Measurements from ENCODE around the gene CALD1.
A peak's percentile ranks its signal among the peaks of the same experiment; 100 is the strongest.

Gene CALD1

GRCh38 chr7:134887523-134887922 lies 108.1 kb downstream of the CALD1 start:
- Histone ChIP-seq H3K27me3 (ENCODE audit: control insufficient read depth in 1 of 2, insufficient read depth in 2 of 2, low read length in 2 of 2) (peaks cover 0 to 9% of the 10 kb centered on the region in 2 donors), H3K4me3 (ENCODE audit: low read depth in 1 of 2, low read length in 2 of 2) (no peak overlapping the region), H3K27ac (ENCODE audit: low read depth, low read length) (no peak overlapping the region), H3K9ac (ENCODE audit: low read depth in 1 of 2, low read length in 2 of 2) (no peak overlapping the region), H3K4me1 (ENCODE audit: control insufficient read depth in 1 of 2, insufficient read depth in 2 of 2, low read length in 2 of 2) (peaks cover 2 to 21% of the 10 kb centered on the region in 2 donors), H3K36me3 (ENCODE audit: control insufficient read depth in 1 of 2, insufficient read depth in 2 of 2, low read length in 2 of 2) (no peaks in the 10 kb centered on the region), H3K9me3 (ENCODE audit: control insufficient read depth in 1 of 2, low read length in 2 of 2) (no peaks in the 10 kb centered on the region)

- no peak overlapping the region for H3K9ac ChIP-seq (ENCODE audit: low read depth in 1 of 2, low read length in 2 of 2)
- peaks cover 0 to 9% of the 10 kb centered on the region in 2 donors for H3K27me3 ChIP-seq (ENCODE audit: control insufficient read depth in 1 of 2, insufficient read depth in 2 of 2, low read length in 2 of 2)
- peaks cover 2 to 21% of the 10 kb centered on the region in 2 donors for H3K4me1 ChIP-seq (ENCODE audit: control insufficient read depth in 1 of 2, insufficient read depth in 2 of 2, low read length in 2 of 2)
- H3K36me3 ChIP-seq (ENCODE audit: control insufficient read depth in 1 of 2, insufficient read depth in 2 of 2, low read length in 2 of 2): no peaks in the 10 kb centered on the region
- H3K9me3 ChIP-seq (ENCODE audit: control insufficient read depth in 1 of 2, low read length in 2 of 2): no peaks in the 10 kb centered on the region
- no peak overlapping the region for H3K4me3 ChIP-seq (ENCODE audit: low read depth in 1 of 2, low read length in 2 of 2)
- H3K27ac ChIP-seq (ENCODE audit: low read depth, low read length): no peak overlapping the region
These were observed 108.8 kb downstream of the CALD1 start for GRCh38 chr7:134888141-134888740.

GRCh38 chr7:134890246-134891240 lies 111.1 kb downstream of the CALD1 start:
- Histone ChIP-seq H3K9ac (ENCODE audit: low read depth in 1 of 2, low read length in 2 of 2) (no peak overlapping the region), H3K36me3 (ENCODE audit: control insufficient read depth in 1 of 2, insufficient read depth in 2 of 2, low read length in 2 of 2) (no peaks in the 10 kb centered on the region), H3K27ac (ENCODE audit: low read depth, low read length) (no peak overlapping the region), H3K4me3 (ENCODE audit: low read depth in 1 of 2, low read length in 2 of 2) (peak overlapping the region in 1 of 2 donors; percentile 34), H3K4me1 (ENCODE audit: control insufficient read depth in 1 of 2, insufficient read depth in 2 of 2, low read length in 2 of 2) (peaks cover 2 to 21% of the 10 kb centered on the region in 2 donors), H3K27me3 (ENCODE audit: control insufficient read depth in 1 of 2, insufficient read depth in 2 of 2, low read length in 2 of 2) (peaks cover 0 to 9% of the 10 kb centered on the region in 2 donors), H3K9me3 (ENCODE audit: control insufficient read depth in 1 of 2, low read length in 2 of 2) (peaks cover 0 to 1% of the 10 kb centered on the region in 2 donors)

GRCh38 chr7:134891262-134891695 lies 111.8 kb downstream of the CALD1 start:
- Histone ChIP-seq H3K4me1 (ENCODE audit: control insufficient read depth in 1 of 2, insufficient read depth in 2 of 2, low read length in 2 of 2) (peaks cover 2 to 18% of the 10 kb centered on the region in 2 donors), H3K9me3 (ENCODE audit: control insufficient read depth in 1 of 2, low read length in 2 of 2) (peaks cover 6 to 7% of the 10 kb centered on the region in 2 donors), H3K27me3 (ENCODE audit: control insufficient read depth in 1 of 2, insufficient read depth in 2 of 2, low read length in 2 of 2) (peaks cover 0 to 9% of the 10 kb centered on the region in 2 donors), H3K9ac (ENCODE audit: low read depth in 1 of 2, low read length in 2 of 2) (no peak overlapping the region), H3K4me3 (ENCODE audit: low read depth in 1 of 2, low read length in 2 of 2) (peak overlapping the region; percentile 34 to 37), H3K27ac (ENCODE audit: low read depth, low read length) (peak overlapping the region; percentile 67), H3K36me3 (ENCODE audit: control insufficient read depth in 1 of 2, insufficient read depth in 2 of 2, low read length in 2 of 2) (no peaks in the 10 kb centered on the region)

- H3K4me1 ChIP-seq (ENCODE audit: control insufficient read depth in 1 of 2, insufficient read depth in 2 of 2, low read length in 2 of 2): peaks cover 2 to 11% of the 10 kb centered on the region in 2 donors
- H3K4me3 ChIP-seq (ENCODE audit: low read depth in 1 of 2, low read length in 2 of 2): peak overlapping the region; percentile 34 to 37
- H3K27ac ChIP-seq (ENCODE audit: low read depth, low read length): peak overlapping the region; percentile 67
- H3K9me3 ChIP-seq (ENCODE audit: control insufficient read depth in 1 of 2, low read length in 2 of 2): peaks cover 7 to 9% of the 10 kb centered on the region in 2 donors
- H3K36me3 ChIP-seq (ENCODE audit: control insufficient read depth in 1 of 2, insufficient read depth in 2 of 2, low read length in 2 of 2): no peaks in the 10 kb centered on the region
- H3K27me3 ChIP-seq (ENCODE audit: control insufficient read depth in 1 of 2, insufficient read depth in 2 of 2, low read length in 2 of 2): peaks cover 0 to 9% of the 10 kb centered on the region in 2 donors
- H3K9ac ChIP-seq (ENCODE audit: low read depth in 1 of 2, low read length in 2 of 2): peak overlapping the region in 1 of 2 donors; percentile 33
These were observed 112.6 kb downstream of the CALD1 start for GRCh38 chr7:134891696-134892678.

- Histone ChIP-seq H3K9ac (ENCODE audit: low read depth in 1 of 2, low read length in 2 of 2) (peak overlapping the region in 1 of 2 donors; percentile 39), H3K9me3 (ENCODE audit: control insufficient read depth in 1 of 2, low read length in 2 of 2) (peaks cover 7 to 9% of the 10 kb centered on the region in 2 donors), H3K27ac (ENCODE audit: low read depth, low read length) (no peak overlapping the region), H3K36me3 (ENCODE audit: control insufficient read depth in 1 of 2, insufficient read depth in 2 of 2, low read length in 2 of 2) (no peaks in the 10 kb centered on the region), H3K4me1 (ENCODE audit: control insufficient read depth in 1 of 2, insufficient read depth in 2 of 2, low read length in 2 of 2) (peaks cover 0 to 10% of the 10 kb centered on the region in 2 donors), H3K4me3 (ENCODE audit: low read depth in 1 of 2, low read length in 2 of 2) (peak overlapping the region; percentile 37 to 43), H3K27me3 (ENCODE audit: control insufficient read depth in 1 of 2, insufficient read depth in 2 of 2, low read length in 2 of 2) (peaks cover 0 to 9% of the 10 kb centered on the region in 2 donors)
These were observed 113.5 kb downstream of the CALD1 start for GRCh38 chr7:134892963-134893362.

GRCh38 chr7:134893920-134894319 lies 114.5 kb downstream of the CALD1 start:
- H3K27ac ChIP-seq (ENCODE audit: low read depth, low read length): no peak overlapping the region
- no peak overlapping the region for H3K4me3 ChIP-seq (ENCODE audit: low read depth in 1 of 2, low read length in 2 of 2)
- peaks cover 0 to 10% of the 10 kb centered on the region in 2 donors for H3K4me1 ChIP-seq (ENCODE audit: control insufficient read depth in 1 of 2, insufficient read depth in 2 of 2, low read length in 2 of 2)
- no peaks in the 10 kb centered on the region for H3K36me3 ChIP-seq (ENCODE audit: control insufficient read depth in 1 of 2, insufficient read depth in 2 of 2, low read length in 2 of 2)
- no peak overlapping the region for H3K9ac ChIP-seq (ENCODE audit: low read depth in 1 of 2, low read length in 2 of 2)
- H3K27me3 ChIP-seq (ENCODE audit: control insufficient read depth in 1 of 2, insufficient read depth in 2 of 2, low read length in 2 of 2): peaks cover 0 to 9% of the 10 kb centered on the region in 2 donors
- peaks cover 7 to 9% of the 10 kb centered on the region in 2 donors for H3K9me3 ChIP-seq (ENCODE audit: control insufficient read depth in 1 of 2, low read length in 2 of 2)

- Histone ChIP-seq H3K4me3 (ENCODE audit: low read depth in 1 of 2, low read length in 2 of 2) (no peak overlapping the region), H3K36me3 (ENCODE audit: control insufficient read depth in 1 of 2, insufficient read depth in 2 of 2, low read length in 2 of 2) (no peaks in the 10 kb centered on the region), H3K27ac (ENCODE audit: low read depth, low read length) (no peak overlapping the region), H3K9ac (ENCODE audit: low read depth in 1 of 2, low read length in 2 of 2) (no peak overlapping the region), H3K27me3 (ENCODE audit: control insufficient read depth in 1 of 2, insufficient read depth in 2 of 2, low read length in 2 of 2) (peaks cover 0 to 9% of the 10 kb centered on the region in 2 donors), H3K4me1 (ENCODE audit: control insufficient read depth in 1 of 2, insufficient read depth in 2 of 2, low read length in 2 of 2) (peaks cover 0 to 10% of the 10 kb centered on the region in 2 donors), H3K9me3 (ENCODE audit: control insufficient read depth in 1 of 2, low read length in 2 of 2) (peaks cover 7 to 9% of the 10 kb centered on the region in 2 donors)
These were observed 115.5 kb downstream of the CALD1 start for GRCh38 chr7:134894928-134895327.

GRCh38 chr7:134896073-134896472 lies 116.6 kb downstream of the CALD1 start:
- Histone ChIP-seq H3K9me3 (ENCODE audit: control insufficient read depth in 1 of 2, low read length in 2 of 2) (peaks cover 7 to 9% of the 10 kb centered on the region in 2 donors), H3K9ac (ENCODE audit: low read depth in 1 of 2, low read length in 2 of 2) (no peak overlapping the region), H3K36me3 (ENCODE audit: control insufficient read depth in 1 of 2, insufficient read depth in 2 of 2, low read length in 2 of 2) (no peaks in the 10 kb centered on the region), H3K27me3 (ENCODE audit: control insufficient read depth in 1 of 2, insufficient read depth in 2 of 2, low read length in 2 of 2) (peaks cover 0 to 6% of the 10 kb centered on the region in 2 donors), H3K27ac (ENCODE audit: low read depth, low read length) (no peak overlapping the region), H3K4me3 (ENCODE audit: low read depth in 1 of 2, low read length in 2 of 2) (no peak overlapping the region), H3K4me1 (ENCODE audit: control insufficient read depth in 1 of 2, insufficient read depth in 2 of 2, low read length in 2 of 2) (peaks cover 3 to 4% of the 10 kb centered on the region in 2 donors)

Measured in duodenal mucosa (tissue), 2 donors.